GM21423 (cell line): Measurements from ENCODE around the gene DALRD3.
A peak's percentile ranks its signal among the peaks of the same experiment; 100 is the strongest.
"Not testable (repeated sequence)": the region's sequence is repeated elsewhere in the genome, so short reads cannot be mapped to it uniquely, and the experiment has no call there.

Experiments
- ATAC-seq: cut with Tn5 transposase; IDR thresholded peaks from one replicate; pipeline ENCODE4 v1.9.1; 2021; ENCODE audit warnings: mild to moderate bottlenecking, moderate library complexity; ENCODE audit not compliant: unreplicated experiment

Gene DALRD3

GRCh38 chr3:49021813-49022687 lies 3.7 kb upstream of the DALRD3 start, which contains the start of gene NDUFAF3:
NDUFAF3 (plus strand) TSS chr3:49022121; CDS start chr3:49022145, 24 bp downstream.
- ATAC-seq = peak; percentile 54

GRCh38 chr3:49021213-49021812 lies 2.9 kb upstream of the DALRD3 start:
- peak; percentile 53 for ATAC-seq

GRCh38 chr3:49020330-49021212 lies 2.2 kb upstream of the DALRD3 start:
- ATAC-seq = no peak

- ATAC-seq = no peak
These were observed 1.6 kb upstream of the DALRD3 start for GRCh38 chr3:49019941-49020329.

GRCh38 chr3:49018707-49019006 lies 277 bp upstream of the DALRD3 start:
- ATAC-seq = no peak

- no peak for ATAC-seq
These were observed 980 bp downstream of the DALRD3 start for GRCh38 chr3:49017229-49017970.

- no peak for ATAC-seq
These were observed 1.8 kb downstream of the DALRD3 start for GRCh38 chr3:49016414-49017228.

GRCh38 chr3:49015765-49016164 lies 2.6 kb downstream of the DALRD3 start:
- no peak for ATAC-seq

- no peak for ATAC-seq
These were observed 3.3 kb downstream of the DALRD3 start for GRCh38 chr3:49015072-49015471.

GRCh38 chr3:49013738-49014660 lies 4.4 kb downstream of the DALRD3 start:
- ATAC-seq = no peak

GRCh38 chr3:49013113-49013737 lies 5.2 kb downstream of the DALRD3 start:
- no peak for ATAC-seq

GRCh38 chr3:49012441-49013017 lies 5.9 kb downstream of the DALRD3 start:
- no peak for ATAC-seq

- no peak for ATAC-seq
These were observed 9.0 kb downstream of the DALRD3 start for GRCh38 chr3:49009396-49009795.

- not testable (repeated sequence) for ATAC-seq
These were observed 9.8 kb downstream of the DALRD3 start for GRCh38 chr3:49008627-49009026.

GRCh38 chr3:49007771-49008528 lies 10.4 kb downstream of the DALRD3 start:
- peak; percentile 31 for ATAC-seq

GRCh38 chr3:49007068-49007770 lies 11.2 kb downstream of the DALRD3 start, which contains the start of gene WDR6:
WDR6 (plus strand) TSS chr3:49007391; CDS start chr3:49007432, 41 bp downstream.
- peak; percentile 84 for ATAC-seq
